GM12873 (cell line): ENCODE results near the gene SIPA1L2.

ENCODE experiments used
- CTCF ChIP-seq: IDR thresholded peaks from 2 replicates; pipeline ENCODE4 v1.5.1; 2012; ENCODE audit warnings: low read depth, mild to moderate bottlenecking, moderate library complexity, low read length, control low read depth; ENCODE audit not compliant: insufficient read depth; ENCODE audit errors: missing control alignments

SIPA1L2 gene

DNA sequence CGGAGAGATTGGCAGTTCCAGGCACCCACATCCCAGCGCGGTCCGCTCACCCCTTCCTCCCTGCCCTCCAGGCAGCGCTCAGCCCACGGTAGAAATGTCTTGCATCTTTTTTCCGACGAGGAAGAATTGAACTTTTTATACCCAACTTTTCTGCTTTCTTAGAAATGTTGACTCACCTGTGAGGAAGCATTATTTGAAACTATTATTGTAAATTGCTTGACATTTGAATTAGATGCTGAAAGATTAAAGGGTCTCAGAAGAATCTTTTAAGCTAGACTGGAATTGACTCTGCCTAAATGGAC, 912 bp upstream of the SIPA1L2 start:
- no peak for TF ChIP-seq CTCF

DNA sequence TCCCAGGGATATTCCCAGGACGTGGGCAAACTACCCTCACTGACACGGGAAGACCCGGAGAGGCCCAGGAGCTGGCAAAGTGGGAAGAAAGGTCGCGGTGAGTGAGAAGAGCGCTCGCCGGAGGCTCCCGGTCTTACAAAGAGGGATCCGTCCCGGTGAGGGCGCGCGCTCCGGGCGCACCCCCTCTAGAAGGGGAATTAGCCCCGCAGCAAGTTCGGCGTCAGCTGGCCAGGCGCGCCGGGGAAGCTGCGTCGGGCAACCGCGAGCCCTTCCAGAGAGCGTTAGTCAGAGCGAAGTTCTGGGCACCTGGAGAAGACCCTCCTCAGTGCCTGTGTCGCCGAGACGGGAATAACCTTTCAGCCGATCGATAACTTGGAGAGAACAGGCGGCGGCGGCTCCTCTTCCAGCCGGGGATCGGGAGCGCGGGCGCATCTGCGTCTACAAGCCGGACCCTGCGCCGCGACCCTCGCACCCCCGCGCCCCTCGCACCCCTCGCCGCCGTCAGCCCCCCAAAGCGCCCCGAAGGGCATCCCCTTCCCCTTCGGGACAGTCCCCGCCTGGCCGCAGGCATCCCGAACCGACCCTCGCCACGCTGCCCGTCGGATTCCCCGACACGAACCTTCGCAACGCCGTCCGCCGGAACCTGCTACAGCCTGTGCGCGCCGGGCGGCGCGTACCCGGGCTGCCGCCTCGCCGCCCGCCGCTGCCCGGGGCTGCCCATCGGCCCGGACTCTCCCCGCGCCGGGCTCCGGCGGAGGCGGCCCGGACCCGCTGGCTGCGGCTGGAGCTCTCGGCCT, 485 bp downstream of the SIPA1L2 start:
- TF ChIP-seq CTCF: no peak

DNA sequence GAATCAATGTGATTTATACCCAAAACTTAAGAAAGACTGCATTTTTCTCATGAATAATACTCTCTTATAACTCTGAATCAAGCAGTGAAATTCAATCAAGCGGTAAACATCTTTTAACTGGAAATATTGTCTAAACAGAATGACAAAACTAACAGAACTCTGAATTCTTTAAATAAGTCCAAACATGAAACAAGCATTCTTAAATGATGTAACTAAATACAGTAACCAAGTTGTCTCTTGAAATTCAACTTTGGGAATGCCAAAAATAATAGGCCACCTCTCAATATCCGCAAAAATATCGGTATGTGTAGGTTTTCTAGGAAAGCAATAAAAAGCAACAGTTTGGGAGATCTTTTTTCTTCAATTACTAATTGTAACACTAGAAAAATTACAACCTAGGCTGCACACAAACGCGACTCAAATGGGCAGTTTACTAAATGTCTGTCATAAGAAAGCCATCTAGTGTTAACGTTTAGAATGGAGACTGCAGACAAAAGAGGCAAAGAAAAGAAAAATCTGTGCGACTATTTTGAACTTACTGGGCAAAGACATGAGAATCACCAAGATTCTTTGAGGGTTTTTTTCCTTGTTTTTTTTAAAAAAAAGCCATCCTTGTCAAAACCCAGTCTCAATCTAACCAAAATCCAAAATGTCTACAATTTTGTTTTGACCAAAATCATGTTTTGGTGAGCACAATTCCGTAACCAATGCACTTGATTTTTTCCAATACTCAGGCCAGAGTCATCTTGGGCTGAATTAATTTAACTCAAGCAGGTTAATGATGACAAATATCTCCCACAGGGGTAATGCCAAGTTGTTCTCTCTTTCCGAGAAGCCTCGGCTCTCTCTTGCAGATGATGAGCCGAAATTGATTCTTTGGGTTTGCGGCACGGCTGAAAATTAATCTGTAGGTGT, 1.3 kb downstream of the SIPA1L2 start:
- TF ChIP-seq CTCF: no peak

GRCh38 chr1:232627645-232628334, 2.1 kb downstream of the SIPA1L2 start:
- TF ChIP-seq CTCF: peak; percentile 39

DNA sequence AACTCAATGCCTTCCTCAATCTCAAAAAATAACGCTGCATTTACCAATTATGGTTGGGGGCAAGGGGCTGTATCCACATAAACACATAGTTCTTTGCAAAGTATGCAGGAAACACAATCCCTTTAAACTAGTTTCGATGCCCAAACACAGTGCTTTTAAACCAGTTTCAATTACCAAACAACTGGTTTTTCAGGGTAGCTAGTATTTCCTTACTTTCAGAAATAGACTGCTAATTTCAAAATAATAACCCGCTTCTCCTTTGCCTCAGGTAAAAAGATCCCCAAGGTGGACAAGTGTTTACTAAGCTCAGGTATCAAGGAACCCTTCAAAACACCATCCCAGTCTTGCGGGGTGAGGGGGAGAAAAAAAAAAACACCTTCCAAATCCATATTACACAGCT, 2.8 kb downstream of the SIPA1L2 start:
- TF ChIP-seq CTCF: no peak

DNA sequence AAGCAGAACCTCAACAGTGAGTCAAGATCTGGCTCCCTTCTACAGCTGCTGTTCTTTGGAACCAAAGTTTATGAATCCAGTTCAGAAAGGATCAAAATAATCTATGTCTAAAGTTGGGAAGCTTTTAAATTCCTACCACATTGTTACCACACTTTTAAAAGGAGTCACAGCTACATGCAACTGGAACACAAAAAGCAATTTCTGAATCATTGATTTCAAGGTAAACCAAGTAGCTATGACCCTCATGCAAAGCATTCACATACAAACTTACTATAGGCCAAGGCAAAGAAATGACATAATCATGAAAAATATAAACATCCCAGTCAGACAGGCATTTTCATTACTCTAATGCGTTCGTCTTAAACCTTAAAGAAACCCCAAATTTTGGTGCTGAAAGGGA, 3.5 kb downstream of the SIPA1L2 start:
- no peak for TF ChIP-seq CTCF
